ENCODE results near the gene SP5. TPM values are rescaled to one million over a fixed set of nuclear protein-coding genes. Genes with fewer than 3 reads are reported as not detected.

Gene SP5
- total RNA-seq, 1 experiment from 2014 or later = 1.7 TPM

DNA sequence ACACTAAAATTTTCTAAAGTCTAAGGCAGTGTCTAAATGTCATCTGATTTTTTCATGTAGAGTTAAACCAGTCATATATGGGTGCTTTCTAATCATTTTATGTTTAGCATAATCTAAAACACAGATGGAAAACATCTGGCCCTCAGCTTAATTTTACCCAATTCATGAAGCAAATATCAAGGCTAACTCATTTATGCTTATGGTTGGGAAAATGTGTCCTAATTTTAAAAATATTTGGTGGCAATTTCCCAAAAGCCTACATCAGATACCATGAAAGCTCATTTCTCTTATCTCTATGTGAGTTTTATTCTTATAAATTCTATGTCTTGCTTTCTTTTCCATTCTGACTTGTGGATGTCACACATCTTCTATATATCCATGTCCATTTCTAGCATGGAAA lies 7.2 kb downstream of the SP5 start (continued):
- no peak for TF ChIP-seq PRDM15 (CRISPR knock-in tag; IDR thresholded peaks at IDR 0.05)
- TF ChIP-seq ARID4B (CRISPR knock-in tag; IDR thresholded peaks at IDR 0.05; ENCODE audit: borderline replicate concordance) = no peak
- no peak for TF ChIP-seq PRRX2 (CRISPR knock-in tag; IDR thresholded peaks at IDR 0.05)
- no peak for TF ChIP-seq RELA (CRISPR knock-in tag; IDR thresholded peaks at IDR 0.05; ENCODE audit: borderline replicate concordance)
- no peak for TF ChIP-seq SOX15 (CRISPR knock-in tag; IDR thresholded peaks at IDR 0.05)
- TF ChIP-seq, protein P1, sequence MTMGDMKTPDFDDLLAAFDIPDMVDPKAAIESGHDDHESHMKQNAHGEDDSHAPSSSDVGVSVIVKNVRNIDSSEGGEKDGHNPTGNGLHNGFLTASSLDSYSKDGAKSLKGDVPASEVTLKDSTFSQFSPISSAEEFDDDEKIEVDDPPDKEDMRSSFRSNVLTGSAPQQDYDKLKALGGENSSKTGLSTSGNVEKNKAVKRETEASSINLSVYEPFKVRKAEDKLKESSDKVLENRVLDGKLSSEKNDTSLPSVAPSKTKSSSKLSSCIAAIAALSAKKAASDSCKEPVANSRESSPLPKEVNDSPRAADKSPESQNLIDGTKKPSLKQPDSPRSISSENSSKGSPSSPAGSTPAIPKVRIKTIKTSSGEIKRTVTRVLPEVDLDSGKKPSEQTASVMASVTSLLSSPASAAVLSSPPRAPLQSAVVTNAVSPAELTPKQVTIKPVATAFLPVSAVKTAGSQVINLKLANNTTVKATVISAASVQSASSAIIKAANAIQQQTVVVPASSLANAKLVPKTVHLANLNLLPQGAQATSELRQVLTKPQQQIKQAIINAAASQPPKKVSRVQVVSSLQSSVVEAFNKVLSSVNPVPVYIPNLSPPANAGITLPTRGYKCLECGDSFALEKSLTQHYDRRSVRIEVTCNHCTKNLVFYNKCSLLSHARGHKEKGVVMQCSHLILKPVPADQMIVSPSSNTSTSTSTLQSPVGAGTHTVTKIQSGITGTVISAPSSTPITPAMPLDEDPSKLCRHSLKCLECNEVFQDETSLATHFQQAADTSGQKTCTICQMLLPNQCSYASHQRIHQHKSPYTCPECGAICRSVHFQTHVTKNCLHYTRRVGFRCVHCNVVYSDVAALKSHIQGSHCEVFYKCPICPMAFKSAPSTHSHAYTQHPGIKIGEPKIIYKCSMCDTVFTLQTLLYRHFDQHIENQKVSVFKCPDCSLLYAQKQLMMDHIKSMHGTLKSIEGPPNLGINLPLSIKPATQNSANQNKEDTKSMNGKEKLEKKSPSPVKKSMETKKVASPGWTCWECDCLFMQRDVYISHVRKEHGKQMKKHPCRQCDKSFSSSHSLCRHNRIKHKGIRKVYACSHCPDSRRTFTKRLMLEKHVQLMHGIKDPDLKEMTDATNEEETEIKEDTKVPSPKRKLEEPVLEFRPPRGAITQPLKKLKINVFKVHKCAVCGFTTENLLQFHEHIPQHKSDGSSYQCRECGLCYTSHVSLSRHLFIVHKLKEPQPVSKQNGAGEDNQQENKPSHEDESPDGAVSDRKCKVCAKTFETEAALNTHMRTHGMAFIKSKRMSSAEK (CRISPR knock-in tag; IDR thresholded peaks at IDR 0.05; ENCODE audit: borderline replicate concordance) = no peak
- no peak for TF ChIP-seq FOXK1 (CRISPR knock-in tag; IDR thresholded peaks at IDR 0.05)

GRCh38 chr2:170723446-170723958 lies 8.4 kb downstream of the SP5 start:
- no peak overlapping the region for H3K27ac Mint-ChIP-seq
- peaks cover 41% of the 10 kb centered on the region for H3K27me3 Mint-ChIP-seq (ENCODE audit: low read depth)
- no peaks in the 10 kb centered on the region for H3K36me3 Mint-ChIP-seq
- ChIA-PET POLR2A (no interaction called here), CTCF (interaction anchor here (0.6 to 1.0 kb wide), 3 partner anchors 38 to 362 kb away, joined by 3 to 4 read pairs (median 4); no protein-coding TSS in a partner anchor)
- ATAC-seq = peak; percentile 72
- no peak overlapping the region for H3K4me3 Mint-ChIP-seq
- H3K4me1 Mint-ChIP-seq = peaks cover 4% of the 10 kb centered on the region
- H3K9me3 Mint-ChIP-seq = peaks cover 6% of the 10 kb centered on the region
- peak; percentile 31 for DNase-seq (ENCODE audit: low spot score)
- TF ChIP-seq ATF1 (CRISPR knock-in tag; IDR thresholded peaks at IDR 0.05) (no peak), GRHL2 (CRISPR knock-in tag; IDR thresholded peaks at IDR 0.05; ENCODE audit: insufficient replicate concordance, severe bottlenecking) (no peak), ZNF671 (CRISPR knock-in tag; IDR thresholded peaks at IDR 0.05) (no peak), HMGXB4 (CRISPR knock-in tag; IDR thresholded peaks at IDR 0.05) (no peak), SP1 (CRISPR knock-in tag; conservative IDR thresholded peaks at IDR 0.05) (no peak), NR3C1 (CRISPR knock-in tag; conservative IDR thresholded peaks at IDR 0.05; ENCODE audit: low read depth) (no peak), USF1 (CRISPR knock-in tag; IDR thresholded peaks at IDR 0.05) (no peak), TEAD4 (CRISPR knock-in tag; IDR thresholded peaks at IDR 0.05) (no peak), PRRX2 (CRISPR knock-in tag; IDR thresholded peaks at IDR 0.05) (no peak)
- TF ChIP-seq, protein P2, sequence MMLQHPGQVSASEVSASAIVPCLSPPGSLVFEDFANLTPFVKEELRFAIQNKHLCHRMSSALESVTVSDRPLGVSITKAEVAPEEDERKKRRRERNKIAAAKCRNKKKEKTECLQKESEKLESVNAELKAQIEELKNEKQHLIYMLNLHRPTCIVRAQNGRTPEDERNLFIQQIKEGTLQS (CRISPR knock-in tag; conservative IDR thresholded peaks at IDR 0.05) = no peak
- TF ChIP-seq, protein P3, sequence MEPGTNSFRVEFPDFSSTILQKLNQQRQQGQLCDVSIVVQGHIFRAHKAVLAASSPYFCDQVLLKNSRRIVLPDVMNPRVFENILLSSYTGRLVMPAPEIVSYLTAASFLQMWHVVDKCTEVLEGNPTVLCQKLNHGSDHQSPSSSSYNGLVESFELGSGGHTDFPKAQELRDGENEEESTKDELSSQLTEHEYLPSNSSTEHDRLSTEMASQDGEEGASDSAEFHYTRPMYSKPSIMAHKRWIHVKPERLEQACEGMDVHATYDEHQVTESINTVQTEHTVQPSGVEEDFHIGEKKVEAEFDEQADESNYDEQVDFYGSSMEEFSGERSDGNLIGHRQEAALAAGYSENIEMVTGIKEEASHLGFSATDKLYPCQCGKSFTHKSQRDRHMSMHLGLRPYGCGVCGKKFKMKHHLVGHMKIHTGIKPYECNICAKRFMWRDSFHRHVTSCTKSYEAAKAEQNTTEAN (CRISPR knock-in tag; IDR thresholded peaks at IDR 0.05) = no peak
- TF ChIP-seq, protein P4, sequence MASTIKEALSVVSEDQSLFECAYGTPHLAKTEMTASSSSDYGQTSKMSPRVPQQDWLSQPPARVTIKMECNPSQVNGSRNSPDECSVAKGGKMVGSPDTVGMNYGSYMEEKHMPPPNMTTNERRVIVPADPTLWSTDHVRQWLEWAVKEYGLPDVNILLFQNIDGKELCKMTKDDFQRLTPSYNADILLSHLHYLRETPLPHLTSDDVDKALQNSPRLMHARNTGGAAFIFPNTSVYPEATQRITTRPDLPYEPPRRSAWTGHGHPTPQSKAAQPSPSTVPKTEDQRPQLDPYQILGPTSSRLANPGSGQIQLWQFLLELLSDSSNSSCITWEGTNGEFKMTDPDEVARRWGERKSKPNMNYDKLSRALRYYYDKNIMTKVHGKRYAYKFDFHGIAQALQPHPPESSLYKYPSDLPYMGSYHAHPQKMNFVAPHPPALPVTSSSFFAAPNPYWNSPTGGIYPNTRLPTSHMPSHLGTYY (CRISPR knock-in tag; IDR thresholded peaks at IDR 0.05) = no peak

Measured in WTC11 (cell line).